ENCODE measurements around the gene HELQ. TPM values are rescaled to one million over a fixed set of nuclear protein-coding genes. Genes with fewer than 3 reads are reported as not detected.

Gene HELQ
- total RNA-seq, 1 experiment from 2014 or later, result 9.3 TPM

DNA sequence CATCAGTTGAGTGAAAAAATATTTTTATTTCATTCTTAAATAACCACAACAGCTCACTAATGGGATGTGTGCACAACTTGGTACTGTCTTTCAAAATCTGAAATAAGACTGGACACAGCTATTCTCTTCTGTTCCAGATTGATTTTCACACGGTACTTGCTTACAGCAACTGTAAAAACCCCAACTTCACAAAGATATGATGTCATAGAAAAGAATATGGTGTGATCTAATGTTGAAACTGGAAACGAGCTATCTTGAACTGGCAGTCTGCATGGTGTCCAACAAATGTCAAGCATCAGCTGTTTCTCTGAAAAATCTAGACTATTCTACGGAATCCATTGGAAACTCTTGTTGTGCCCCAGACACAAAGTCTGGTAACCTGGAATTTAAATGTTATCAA, 14.7 kb downstream of the HELQ start:
- DNase-seq (ENCODE audit: low read depth, low spot score) (no peak), ATAC-seq (no peak)
- Histone ChIP-seq H3K36me3 (ENCODE audit: control insufficient read depth, insufficient read depth, low read length) (no peaks in the 10 kb centered on the region), H3K4me1 (ENCODE audit: control insufficient read depth, insufficient read depth, low read length) (no peaks in the 10 kb centered on the region), H3K4me3 (ENCODE audit: low read depth in 2 of 2, low read length in 2 of 2) (no peak overlapping the region), H3K27me3 (ENCODE audit: control insufficient read depth, insufficient read depth, low read length) (no peaks in the 10 kb centered on the region), H3K9me3 (ENCODE audit: control insufficient read depth, insufficient read depth, low read depth, low read length) (no peaks in the 10 kb centered on the region), H3K27ac (ENCODE audit: low read length) (no peak overlapping the region)
- BruUV-seq (replicated peaks), result no TSS peak
- intact Hi-C loops (cut with micrococcal nuclease; ENCODE audit: unreplicated experiment) (no loop called here), in situ Hi-C loops (cut with HindIII; ENCODE audit: low pct_unique_long_range_greater_than_20kb, low sequenced_read_pairs) (no loop called here)
- ChIA-PET POLR2A (no interaction called here), CTCF (no interaction called here)
- TF ChIP-seq SIN3A (IDR thresholded peaks at IDR 0.05; ENCODE audit: borderline replicate concordance, insufficient read depth, low read depth, low read length) (no peak), TCF7L2 (IDR thresholded peaks at IDR 0.05; ENCODE audit: low read depth, low read length) (no peak), POLR2AphosphoS5 (IDR thresholded peaks at IDR 0.05; ENCODE audit: low read depth, low read length) (no peak)
- TF ChIP-seq, protein P1, sequence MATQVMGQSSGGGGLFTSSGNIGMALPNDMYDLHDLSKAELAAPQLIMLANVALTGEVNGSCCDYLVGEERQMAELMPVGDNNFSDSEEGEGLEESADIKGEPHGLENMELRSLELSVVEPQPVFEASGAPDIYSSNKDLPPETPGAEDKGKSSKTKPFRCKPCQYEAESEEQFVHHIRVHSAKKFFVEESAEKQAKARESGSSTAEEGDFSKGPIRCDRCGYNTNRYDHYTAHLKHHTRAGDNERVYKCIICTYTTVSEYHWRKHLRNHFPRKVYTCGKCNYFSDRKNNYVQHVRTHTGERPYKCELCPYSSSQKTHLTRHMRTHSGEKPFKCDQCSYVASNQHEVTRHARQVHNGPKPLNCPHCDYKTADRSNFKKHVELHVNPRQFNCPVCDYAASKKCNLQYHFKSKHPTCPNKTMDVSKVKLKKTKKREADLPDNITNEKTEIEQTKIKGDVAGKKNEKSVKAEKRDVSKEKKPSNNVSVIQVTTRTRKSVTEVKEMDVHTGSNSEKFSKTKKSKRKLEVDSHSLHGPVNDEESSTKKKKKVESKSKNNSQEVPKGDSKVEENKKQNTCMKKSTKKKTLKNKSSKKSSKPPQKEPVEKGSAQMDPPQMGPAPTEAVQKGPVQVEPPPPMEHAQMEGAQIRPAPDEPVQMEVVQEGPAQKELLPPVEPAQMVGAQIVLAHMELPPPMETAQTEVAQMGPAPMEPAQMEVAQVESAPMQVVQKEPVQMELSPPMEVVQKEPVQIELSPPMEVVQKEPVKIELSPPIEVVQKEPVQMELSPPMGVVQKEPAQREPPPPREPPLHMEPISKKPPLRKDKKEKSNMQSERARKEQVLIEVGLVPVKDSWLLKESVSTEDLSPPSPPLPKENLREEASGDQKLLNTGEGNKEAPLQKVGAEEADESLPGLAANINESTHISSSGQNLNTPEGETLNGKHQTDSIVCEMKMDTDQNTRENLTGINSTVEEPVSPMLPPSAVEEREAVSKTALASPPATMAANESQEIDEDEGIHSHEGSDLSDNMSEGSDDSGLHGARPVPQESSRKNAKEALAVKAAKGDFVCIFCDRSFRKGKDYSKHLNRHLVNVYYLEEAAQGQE (IDR thresholded peaks at IDR 0.05; ENCODE audit: insufficient read depth in 1 of 2, low read depth in 2 of 2, low read length in 1 of 2), result no peak
- TF ChIP-seq, protein P2, sequence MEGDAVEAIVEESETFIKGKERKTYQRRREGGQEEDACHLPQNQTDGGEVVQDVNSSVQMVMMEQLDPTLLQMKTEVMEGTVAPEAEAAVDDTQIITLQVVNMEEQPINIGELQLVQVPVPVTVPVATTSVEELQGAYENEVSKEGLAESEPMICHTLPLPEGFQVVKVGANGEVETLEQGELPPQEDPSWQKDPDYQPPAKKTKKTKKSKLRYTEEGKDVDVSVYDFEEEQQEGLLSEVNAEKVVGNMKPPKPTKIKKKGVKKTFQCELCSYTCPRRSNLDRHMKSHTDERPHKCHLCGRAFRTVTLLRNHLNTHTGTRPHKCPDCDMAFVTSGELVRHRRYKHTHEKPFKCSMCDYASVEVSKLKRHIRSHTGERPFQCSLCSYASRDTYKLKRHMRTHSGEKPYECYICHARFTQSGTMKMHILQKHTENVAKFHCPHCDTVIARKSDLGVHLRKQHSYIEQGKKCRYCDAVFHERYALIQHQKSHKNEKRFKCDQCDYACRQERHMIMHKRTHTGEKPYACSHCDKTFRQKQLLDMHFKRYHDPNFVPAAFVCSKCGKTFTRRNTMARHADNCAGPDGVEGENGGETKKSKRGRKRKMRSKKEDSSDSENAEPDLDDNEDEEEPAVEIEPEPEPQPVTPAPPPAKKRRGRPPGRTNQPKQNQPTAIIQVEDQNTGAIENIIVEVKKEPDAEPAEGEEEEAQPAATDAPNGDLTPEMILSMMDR (IDR thresholded peaks at IDR 0.05), result no peak

DNA sequence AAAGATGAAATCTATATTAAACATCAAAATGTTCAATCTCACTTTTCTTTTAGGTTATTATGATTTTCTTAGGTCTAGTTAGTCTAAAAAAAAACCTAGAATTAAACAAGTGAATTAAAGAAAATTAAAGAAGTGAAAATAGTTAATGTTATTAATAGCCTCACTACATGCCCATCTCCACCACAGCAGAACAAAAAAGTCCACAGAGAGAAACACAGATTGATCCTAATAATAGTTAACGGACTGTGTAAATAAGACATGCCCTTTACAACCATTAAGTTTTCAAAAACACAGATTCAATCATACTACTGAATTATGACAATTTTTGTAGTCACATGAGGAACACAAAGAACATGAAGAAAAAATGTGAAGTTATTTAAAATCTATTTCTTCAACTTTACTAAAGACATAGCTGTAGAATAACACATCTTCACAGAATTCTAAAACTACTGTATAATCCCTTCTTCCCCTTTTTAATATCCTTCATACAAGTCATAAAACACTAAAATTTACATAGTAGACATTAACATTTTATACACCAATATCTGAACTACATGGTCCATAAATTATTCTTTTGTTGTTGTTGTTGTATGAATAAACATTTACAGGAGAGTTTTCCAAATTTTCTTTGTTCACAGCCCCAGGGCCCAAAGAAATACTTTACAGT, 15.3 kb downstream of the HELQ start:
- Histone ChIP-seq H3K4me1 (ENCODE audit: control insufficient read depth, insufficient read depth, low read length) (no peaks in the 10 kb centered on the region), H3K4me3 (ENCODE audit: low read depth in 2 of 2, low read length in 2 of 2) (no peak overlapping the region), H3K27ac (ENCODE audit: low read length) (no peak overlapping the region), H3K9me3 (ENCODE audit: control insufficient read depth, insufficient read depth, low read depth, low read length) (no peaks in the 10 kb centered on the region), H3K27me3 (ENCODE audit: control insufficient read depth, insufficient read depth, low read length) (no peaks in the 10 kb centered on the region), H3K36me3 (ENCODE audit: control insufficient read depth, insufficient read depth, low read length) (no peaks in the 10 kb centered on the region)
- TF ChIP-seq, protein P2 (IDR thresholded peaks at IDR 0.05), result no peak
- TF ChIP-seq SIN3A (IDR thresholded peaks at IDR 0.05; ENCODE audit: borderline replicate concordance, insufficient read depth, low read depth, low read length) (no peak), POLR2AphosphoS5 (IDR thresholded peaks at IDR 0.05; ENCODE audit: low read depth, low read length) (no peak), TCF7L2 (IDR thresholded peaks at IDR 0.05; ENCODE audit: low read depth, low read length) (no peak)
- TF ChIP-seq, protein P1 (IDR thresholded peaks at IDR 0.05; ENCODE audit: insufficient read depth in 1 of 2, low read depth in 2 of 2, low read length in 1 of 2), result no peak
- BruUV-seq (replicated peaks), result no TSS peak
- ChIA-PET CTCF (no interaction called here), POLR2A (no interaction called here)
- in situ Hi-C loops (cut with HindIII; ENCODE audit: low pct_unique_long_range_greater_than_20kb, low sequenced_read_pairs), result no loop called here
- intact Hi-C loops (cut with micrococcal nuclease; ENCODE audit: unreplicated experiment), result no loop called here
- DNase-seq (ENCODE audit: low read depth, low spot score), result no peak
- no peak for ATAC-seq
